Suprapubic skin (tissue), 3 donors: Measurements from ENCODE around the gene SEMA7A.

Source experiments
- CTCF ChIP-seq, 2 donors: fragments of 200-600 bp in 1 of 2; fragments of 450-650 bp in 1 of 2; sonication (generic) in 1 of 2; IDR thresholded peaks; one replicate each; pipeline ENCODE4 v1.5.1; 2016 to 2019; ENCODE audit warnings: antibody characterized with exemption in 2 of 2, mild to moderate bottlenecking in 1 of 2, moderate library complexity in 1 of 2
- POLR2A ChIP-seq, 2 donors: fragments of 450-650 bp; IDR thresholded peaks; one replicate each; pipeline ENCODE4 v1.6.1; 2017; ENCODE audit warnings: antibody characterized with exemption in 2 of 2, mild to moderate bottlenecking in 2 of 2, moderate library complexity in 2 of 2

DNA sequence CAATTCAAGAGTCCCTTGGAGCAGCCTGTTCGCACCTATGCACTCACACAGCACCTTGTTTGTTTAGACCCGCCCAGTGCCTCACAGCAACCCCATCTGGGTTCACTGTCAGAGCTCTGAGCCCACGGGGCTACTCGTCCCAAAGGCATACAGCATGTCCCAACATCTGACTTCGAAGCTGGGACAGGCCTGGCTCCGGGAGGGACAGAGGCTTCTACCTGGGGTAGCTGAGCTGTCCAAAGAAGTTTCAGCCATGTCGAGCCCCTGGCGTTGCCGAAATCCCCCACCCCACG, 37.7 kb downstream of the SEMA7A start:
- no peak for TF ChIP-seq CTCF (IDR thresholded peaks at IDR 0.05)
- TF ChIP-seq POLR2A (IDR thresholded peaks at IDR 0.05), result no peak
